Parathyroid adenoma (tissue), 2 donors: ENCODE measurements around the gene PIK3C3.

Experiments
- H2AFZ ChIP-seq: fragments of 300-600 bp; sonication (generic); one replicate; pipeline ENCODE4 v1.7.0; 2017; ENCODE audit warnings: antibody characterized with exemption, mild to moderate bottlenecking
- H3K27ac ChIP-seq: fragments of 300-600 bp; sonication (generic); one replicate; pipeline ENCODE4 v1.7.0; 2017
- H3K27me3 ChIP-seq: fragments of 300-600 bp; sonication (generic); one replicate; pipeline ENCODE4 v1.7.0; 2017; ENCODE audit warnings: low read length; ENCODE audit not compliant: control insufficient read depth, insufficient read depth
- H3K36me3 ChIP-seq: fragments of 300-600 bp; sonication (generic); one replicate; pipeline ENCODE4 v1.7.0; 2017; ENCODE audit warnings: low read length; ENCODE audit not compliant: control insufficient read depth, insufficient read depth
- H3K4me1 ChIP-seq: fragments of 300-600 bp; sonication (generic); one replicate; pipeline ENCODE4 v1.7.0; 2017; ENCODE audit warnings: control low read depth
- H3K4me2 ChIP-seq: fragments of 300-600 bp; sonication (generic); one replicate; pipeline ENCODE4 v1.7.0; 2017; ENCODE audit warnings: low read length
- H3K4me3 ChIP-seq: fragments of 300-600 bp; sonication (generic); one replicate; pipeline ENCODE4 v1.7.0; 2017; ENCODE audit warnings: low read depth, low read length
- H3K79me2 ChIP-seq: fragments of 300-600 bp; sonication (generic); one replicate; pipeline ENCODE4 v1.7.0; 2017; ENCODE audit warnings: control low read depth
- H3K9ac ChIP-seq: fragments of 300-600 bp; sonication (generic); one replicate; pipeline ENCODE4 v1.7.0; 2017; ENCODE audit warnings: mild to moderate bottlenecking
- H3K9me3 ChIP-seq: fragments of 300-600 bp; sonication (generic); one replicate; pipeline ENCODE4 v1.7.0; 2017; ENCODE audit warnings: low read length; ENCODE audit not compliant: control insufficient read depth
- CTCF ChIP-seq: fragments of 300-600 bp; sonication (generic); IDR thresholded peaks from one replicate; pipeline ENCODE4 v1.7.0; 2017; ENCODE audit warnings: antibody characterized with exemption, mild to moderate bottlenecking
- donor health status: primary hyperparathyroidism.

PIK3C3 gene

DNA sequence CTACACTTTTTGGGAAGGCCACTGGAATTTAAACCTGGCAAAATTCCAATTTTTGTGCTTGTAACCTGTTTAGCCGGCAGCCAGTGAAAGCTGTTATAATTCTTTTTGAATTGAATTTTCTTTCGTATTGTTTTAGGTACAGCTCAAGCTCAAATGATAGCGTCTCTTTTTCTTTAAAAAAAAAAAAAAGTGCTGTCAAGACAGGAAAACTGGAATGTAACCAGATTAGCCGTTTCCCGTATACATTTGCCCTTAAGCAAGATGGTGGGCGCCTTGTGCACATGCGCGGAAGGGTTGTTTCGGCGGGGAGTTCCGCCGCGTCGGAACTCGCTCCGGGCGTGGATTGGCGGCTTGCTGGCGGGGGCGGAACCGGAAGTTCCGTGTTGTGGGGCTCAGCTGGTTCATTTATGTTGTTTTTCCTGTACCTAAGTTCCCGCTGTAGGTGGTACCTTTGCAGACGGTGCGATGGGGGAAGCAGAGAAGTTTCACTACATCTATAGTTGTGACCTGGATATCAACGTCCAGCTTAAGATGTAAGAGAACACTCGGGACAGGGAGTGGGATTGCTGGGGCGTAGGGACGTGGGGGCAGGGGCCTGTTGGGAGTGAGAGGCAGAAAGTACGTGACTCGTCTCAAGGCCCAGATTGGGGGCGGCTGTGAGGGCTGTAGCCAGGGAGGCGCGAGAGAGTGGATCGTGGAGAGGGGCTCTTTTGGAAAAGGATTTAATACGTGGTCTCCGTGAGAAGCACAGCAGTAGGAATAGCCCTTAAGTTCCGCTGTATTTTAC lies at the start of gene PIK3C3:
Gene PIK3C3, plus strand, starts transcription at position 408 of the 787 bp plus-strand sequence. Its CDS starts 58 bp downstream, at position 466.
- TF ChIP-seq CTCF, result no peak
- Histone ChIP-seq H3K9ac (peak within 1 kb of the TSS; percentile 38), H3K27ac (peak within 1 kb of the TSS; percentile 40), H3K27me3 (no peaks in the 10 kb centered on the region), H3K4me2 (peak within 1 kb of the TSS; percentile 83), H3K36me3 (no peaks in the 10 kb centered on the region), H3K9me3 (no peaks in the 10 kb centered on the region), H3K4me3 (peak within 1 kb of the TSS; percentile 97), H3K4me1 (peaks cover 3% of the 10 kb centered on the region), H2AFZ (peak within 1 kb of the TSS; percentile 75), H3K79me2 (peaks cover 24% of the 10 kb centered on the region)

- no peak overlapping the region for H3K9ac ChIP-seq
- H3K9me3 ChIP-seq, result no peaks in the 10 kb centered on the region
- H3K36me3 ChIP-seq, result no peaks in the 10 kb centered on the region
- H3K4me1 ChIP-seq, result no peaks in the 10 kb centered on the region
- H3K4me2 ChIP-seq, result no peak overlapping the region
- no peaks in the 10 kb centered on the region for H3K27me3 ChIP-seq
- no peak overlapping the region for H3K27ac ChIP-seq
- no peaks in the 10 kb centered on the region for H3K79me2 ChIP-seq
- H3K4me3 ChIP-seq, result no peak overlapping the region
- no peak for TF ChIP-seq CTCF
- no peak overlapping the region for H2AFZ ChIP-seq
Observed at GRCh38 chr18:41905786-41906527, 49.1 kb upstream of the PIK3C3 start.

DNA sequence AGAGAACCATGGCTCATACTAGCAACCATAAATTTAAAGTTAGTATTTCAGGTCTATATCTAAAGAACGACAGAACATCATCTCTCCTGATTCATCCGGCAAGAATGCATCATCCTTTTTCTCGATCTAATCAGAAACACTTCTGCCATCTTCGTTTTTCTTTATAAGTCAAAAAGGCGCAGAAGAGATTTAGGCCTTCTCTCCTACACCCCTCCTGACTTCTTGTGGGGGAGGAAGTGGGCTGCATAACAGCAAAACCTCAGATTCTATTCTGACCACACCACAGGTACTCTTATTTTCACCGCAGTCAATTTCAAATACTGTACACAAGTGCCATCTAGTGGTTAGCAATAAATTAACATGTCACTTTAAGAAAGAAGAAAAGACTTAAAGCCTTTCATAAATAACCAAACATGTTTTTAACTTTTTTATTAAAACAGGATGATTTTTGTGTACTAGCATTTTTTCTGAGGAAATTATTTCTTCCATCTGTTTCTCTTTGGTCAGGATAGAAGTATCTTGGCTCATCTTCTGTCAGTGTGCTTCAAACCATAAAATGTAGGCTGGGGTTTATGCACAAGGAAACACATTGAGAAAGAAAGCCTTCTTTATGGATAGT lies 48.4 kb upstream of the PIK3C3 start:
- H3K9ac ChIP-seq, result no peak overlapping the region
- H3K27me3 ChIP-seq, result no peaks in the 10 kb centered on the region
- no peak overlapping the region for H2AFZ ChIP-seq
- no peak overlapping the region for H3K4me2 ChIP-seq
- no peak overlapping the region for H3K27ac ChIP-seq
- H3K9me3 ChIP-seq, result no peaks in the 10 kb centered on the region
- peak; percentile 56 for TF ChIP-seq CTCF
- H3K4me1 ChIP-seq, result no peaks in the 10 kb centered on the region
- H3K36me3 ChIP-seq, result no peaks in the 10 kb centered on the region
- no peak overlapping the region for H3K4me3 ChIP-seq
- H3K79me2 ChIP-seq, result no peaks in the 10 kb centered on the region

- Histone ChIP-seq H3K4me3 (no peak overlapping the region), H3K27ac (no peak overlapping the region), H3K4me1 (no peaks in the 10 kb centered on the region), H3K36me3 (no peaks in the 10 kb centered on the region), H2AFZ (no peak overlapping the region), H3K79me2 (no peaks in the 10 kb centered on the region), H3K27me3 (no peaks in the 10 kb centered on the region), H3K9ac (no peak overlapping the region), H3K9me3 (no peaks in the 10 kb centered on the region), H3K4me2 (no peak overlapping the region)
- no peak for TF ChIP-seq CTCF
Observed at GRCh38 chr18:41917181-41917580, 37.9 kb upstream of the PIK3C3 start.
